HG03571 (cell line): ENCODE measurements around the gene SF3A2.
"Not testable (repeated sequence)": the region's sequence is repeated elsewhere in the genome, so short reads cannot be mapped to it uniquely, and the experiment has no call there.

Experiments
- ATAC-seq: cut with Tn5 transposase; IDR thresholded peaks from one replicate; pipeline ENCODE4 v1.9.1; 2021; ENCODE audit not compliant: unreplicated experiment

SF3A2 gene

GRCh38 chr19:2273356-2274184 lies 36.9 kb downstream of the SF3A2 start:
- no peak for ATAC-seq

- ATAC-seq: no peak
These were observed 37.6 kb downstream of the SF3A2 start for GRCh38 chr19:2274185-2274711.

- no peak for ATAC-seq
These were observed 38.4 kb downstream of the SF3A2 start for GRCh38 chr19:2274931-2275535.

GRCh38 chr19:2275588-2276428 lies 39.2 kb downstream of the SF3A2 start:
- no peak for ATAC-seq

- no peak for ATAC-seq
These were observed 39.9 kb downstream of the SF3A2 start for GRCh38 chr19:2276429-2276986.

- no peak for ATAC-seq
These were observed 40.5 kb downstream of the SF3A2 start for GRCh38 chr19:2277138-2277537.

- ATAC-seq: no peak
These were observed 42.0 kb downstream of the SF3A2 start for GRCh38 chr19:2278459-2279158.

- ATAC-seq: no peak
These were observed 44.1 kb downstream of the SF3A2 start for GRCh38 chr19:2280633-2281264.

GRCh38 chr19:2281265-2282061 lies 44.8 kb downstream of the SF3A2 start:
- ATAC-seq: not testable (repeated sequence)

GRCh38 chr19:2282062-2282861 lies 45.6 kb downstream of the SF3A2 start, which contains the start of gene PEAK3:
TSS of gene PEAK3 (minus strand) at chr19:2282175. CDS start at chr19:2280931, 1,244 bp downstream.
- no peak for ATAC-seq

GRCh38 chr19:2282862-2283237 lies 46.2 kb downstream of the SF3A2 start:
- no peak for ATAC-seq

- no peak for ATAC-seq
These were observed 47.3 kb downstream of the SF3A2 start for GRCh38 chr19:2283835-2284507.

- no peak for ATAC-seq
These were observed 49.9 kb downstream of the SF3A2 start for GRCh38 chr19:2286402-2287140.

- no peak for ATAC-seq
These were observed 51.1 kb downstream of the SF3A2 start for GRCh38 chr19:2287585-2288337.

- no peak for ATAC-seq
These were observed 51.8 kb downstream of the SF3A2 start for GRCh38 chr19:2288338-2288817.
